H1 (cell line): Measurements from ENCODE around the gene RAI2. TPM values are rescaled to one million over a fixed set of nuclear protein-coding genes. Genes with fewer than 3 reads are reported as not detected.

Experiments
- CTCF ChIA-PET: fragments of 300-600 bp; sonication (Branson Sonifier 250); formaldehyde crosslinking; loops from one replicate; lab custom pipeline; 2021; ENCODE audit not compliant: partially characterized antibody; lab: Charles Lee
- POLR2A ChIA-PET: fragments of 300-600 bp; sonication (Branson Sonifier 250); formaldehyde crosslinking; loops from one replicate; lab custom pipeline; 2021; ENCODE audit warnings: inconsistent platforms; ENCODE audit not compliant: partially characterized antibody; lab: Charles Lee
- DNase-seq, 2 experiments: peaks; one replicate each; pipeline versions ENCODE4 v3.0.0 to v3.0.0-alpha.2; 2010 to 2022; ENCODE audit warnings: low spot score in 2 of 2, low read depth in 1 of 2, mixed read lengths in 1 of 2
- FAIRE-seq: peaks from 2 replicates; lab custom pipeline; 2011; peaks lifted over from hg19 to GRCh38; lab: Jason Lieb, UNC
- H2AFZ ChIP-seq: 2 replicates; pipeline ENCODE4 v1.8.1; 2012; ENCODE audit warnings: low read length, inconsistent platforms
- H2AK5ac ChIP-seq: 2 replicates; pipeline ENCODE4 v1.6.1; 2013; ENCODE audit warnings: low read depth, low read length
- H2BK120ac ChIP-seq: replicated peaks from 2 replicates; pipeline ENCODE3; 2013; ENCODE audit warnings: low read depth, low read length, inconsistent platforms
- H2BK12ac ChIP-seq: 2 replicates; pipeline ENCODE4 v1.6.1; 2013; ENCODE audit warnings: low read depth, low read length
- H2BK15ac ChIP-seq: 2 replicates; pipeline ENCODE4 v1.6.1; 2013; ENCODE audit warnings: low read length
- H2BK20ac ChIP-seq: 2 replicates; pipeline ENCODE4 v1.6.1; 2013; ENCODE audit warnings: low read length
- H2BK5ac ChIP-seq: 2 replicates; pipeline ENCODE4 v1.6.1; 2013; ENCODE audit warnings: low read depth, low read length
- H3K14ac ChIP-seq: 2 replicates; pipeline ENCODE4 v1.6.1; 2013; ENCODE audit warnings: inconsistent platforms; ENCODE audit not compliant: insufficient read length
- H3K18ac ChIP-seq: 2 replicates; pipeline ENCODE4 v1.6.1; 2013; ENCODE audit warnings: low read length; ENCODE audit errors: extremely low read depth
- H3K23ac ChIP-seq: 2 replicates; pipeline ENCODE4 v1.6.1; 2013; ENCODE audit warnings: inconsistent platforms; ENCODE audit not compliant: insufficient read length
- H3K23me2 ChIP-seq: 2 replicates; pipeline ENCODE4 v1.6.1; 2013; ENCODE audit warnings: low read depth, low read length
- H3K27ac ChIP-seq: 2 replicates; pipeline ENCODE4 v1.6.1; 2011; ENCODE audit warnings: low read depth, low read length, inconsistent platforms
- H3K27me3 ChIP-seq, 4 experiments: replicated peaks in 1 of 4; 1 replicate in 1 of 4; 2 replicates in 3 of 4; pipeline versions ENCODE4 v1.6.1 to v1.8.1; 2011 to 2013; ENCODE audit warnings: low read length in 3 of 4, mild to moderate bottlenecking in 3 of 4, inconsistent platforms in 2 of 4, mixed read lengths in 2 of 4, moderate library complexity in 1 of 4; ENCODE audit not compliant: control insufficient read depth in 3 of 4, insufficient read depth in 3 of 4; ENCODE audit errors: extremely low read depth in 1 of 4
- H3K36me3 ChIP-seq, 4 experiments: 2 replicates each; pipeline versions ENCODE4 v1.6.1 to v1.8.1; 2011 to 2013; ENCODE audit warnings: mild to moderate bottlenecking in 4 of 4, low read length in 3 of 4, moderate library complexity in 2 of 4, control low read depth in 1 of 4, inconsistent platforms in 1 of 4; ENCODE audit not compliant: insufficient read depth in 4 of 4, control insufficient read depth in 2 of 4
- H3K4ac ChIP-seq: replicated peaks from 2 replicates; pipeline ENCODE3; 2013; ENCODE audit warnings: low read length, low read depth, mixed read lengths, inconsistent platforms; ENCODE audit not compliant: insufficient read length
- H3K4me1 ChIP-seq, 4 experiments: replicated peaks in 1 of 4; 1 replicate in 1 of 4; 2 replicates in 3 of 4; pipeline versions ENCODE4 v1.6.1 to v1.8.1; 2011 to 2013; ENCODE audit warnings: low read length in 3 of 4, inconsistent platforms in 2 of 4, mixed read lengths in 1 of 4; ENCODE audit not compliant: insufficient read depth in 4 of 4, control insufficient read depth in 3 of 4
- H3K4me2 ChIP-seq, 2 experiments: 2 replicates each; pipeline versions ENCODE4 v1.6.1 to v1.8.1; 2011 to 2013; ENCODE audit warnings: low read depth in 2 of 2, low read length in 2 of 2, control low read depth in 1 of 2, inconsistent platforms in 1 of 2, mild to moderate bottlenecking in 1 of 2; ENCODE audit not compliant: insufficient read depth in 1 of 2
- H3K4me3 ChIP-seq, 4 experiments: fragments of 200-600, 300-600 bp in 1 of 4; sonication (generic), shearing (Covaris generic), sonication (Bioruptor Twin) in 1 of 4; 2 replicates each; pipeline versions ENCODE4 v1.5.1 to v1.8.1; 2011 to 2016; ENCODE audit warnings: low read length in 4 of 4, low read depth in 3 of 4, control low read depth in 2 of 4, inconsistent platforms in 2 of 4, mild to moderate bottlenecking in 2 of 4, mixed read lengths in 1 of 4, moderate library complexity in 1 of 4; ENCODE audit not compliant: insufficient read depth in 2 of 4; ENCODE audit errors: extremely low read depth in 1 of 4
- H3K56ac ChIP-seq: replicated peaks from 2 replicates; pipeline ENCODE3; 2013; ENCODE audit warnings: low read depth, mild to moderate bottlenecking, mixed read lengths, low read length, inconsistent platforms; ENCODE audit not compliant: insufficient read length
- H3K79me1 ChIP-seq: 2 replicates; pipeline ENCODE4 v1.6.1; 2013; ENCODE audit warnings: low read depth, low read length, control low read depth
- H3K79me2 ChIP-seq, 2 experiments: 2 replicates each; pipeline versions ENCODE4 v1.6.1 to v1.8.1; 2012 to 2013; ENCODE audit warnings: low read length in 2 of 2, mild to moderate bottlenecking in 2 of 2, inconsistent platforms in 1 of 2; ENCODE audit not compliant: insufficient read depth in 2 of 2, control insufficient read depth in 1 of 2
- H3K9ac ChIP-seq, 4 experiments: replicated peaks in 1 of 4; 1 replicate in 1 of 4; 2 replicates in 3 of 4; pipeline versions ENCODE4 v1.6.1 to v1.8.1; 2011 to 2013; ENCODE audit warnings: low read depth in 3 of 4, low read length in 3 of 4, control low read depth in 2 of 4, mild to moderate bottlenecking in 2 of 4, moderate library complexity in 2 of 4, inconsistent platforms in 1 of 4; ENCODE audit errors: extremely low read depth in 1 of 4
- H3K9me3 ChIP-seq, 2 experiments: 2 replicates each; pipeline versions ENCODE4 v1.6.1 to v1.8.1; 2012 to 2013; ENCODE audit warnings: mild to moderate bottlenecking in 2 of 2, moderate library complexity in 2 of 2, control low read depth in 1 of 2, inconsistent platforms in 1 of 2, low read depth in 1 of 2, low read length in 1 of 2, mixed read lengths in 1 of 2; ENCODE audit not compliant: insufficient read depth in 2 of 2
- H4K20me1 ChIP-seq, 2 experiments: replicated peaks in 1 of 2; 2 replicates each; pipeline versions ENCODE3 to v1.8.1; 2011 to 2013; ENCODE audit warnings: inconsistent platforms in 2 of 2, low read length in 2 of 2, mild to moderate bottlenecking in 1 of 2; ENCODE audit not compliant: insufficient read depth in 2 of 2, control insufficient read depth in 1 of 2
- H4K5ac ChIP-seq: 2 replicates; pipeline ENCODE4 v1.6.1; 2013; ENCODE audit warnings: low read length, low read depth, mixed read lengths, inconsistent platforms; ENCODE audit not compliant: insufficient read length
- H4K8ac ChIP-seq: 2 replicates; pipeline ENCODE4 v1.8.0; 2013; ENCODE audit warnings: mild to moderate bottlenecking, moderate library complexity, low read length, inconsistent platforms; ENCODE audit not compliant: insufficient read depth; ENCODE audit errors: extremely low read depth
- H4K91ac ChIP-seq: replicated peaks from 2 replicates; pipeline ENCODE3; 2013; ENCODE audit warnings: low read length, mixed read lengths, inconsistent platforms; ENCODE audit not compliant: insufficient read length
- CTCF ChIP-seq, 3 experiments: IDR thresholded peaks; 1 replicate in 2 of 3; 2 replicates in 1 of 3; pipeline versions ENCODE4 v1.5.1 to v1.6.1; 2011; ENCODE audit warnings: low read length in 3 of 3, mild to moderate bottlenecking in 3 of 3, inconsistent platforms in 2 of 3, low read depth in 1 of 3, moderate library complexity in 1 of 3; ENCODE audit not compliant: insufficient read depth in 1 of 3; ENCODE audit errors: control extremely low read depth in 1 of 3
- GABPA ChIP-seq: IDR thresholded peaks from 2 replicates; pipeline ENCODE4 v1.6.1; 2011; ENCODE audit warnings: mild to moderate bottlenecking, low read length, moderate library complexity, borderline replicate concordance; ENCODE audit not compliant: insufficient read depth
- RAD21 ChIP-seq, 2 experiments: IDR thresholded peaks in 1 of 2; conservative IDR thresholded peaks in 1 of 2; 2 replicates each; pipeline ENCODE4 v1.6.1; 2011; ENCODE audit warnings: low read depth in 2 of 2, low read length in 2 of 2, improper control_type of control experiment in 1 of 2, inconsistent platforms in 1 of 2, mild to moderate bottlenecking in 1 of 2, moderate library complexity in 1 of 2
- SUZ12 ChIP-seq: fragments of 200-600 bp; sonication (generic); IDR thresholded peaks from 2 replicates; pipeline ENCODE4 v1.6.1; 2012; ENCODE audit warnings: mild to moderate bottlenecking, inconsistent platforms, low read length, moderate library complexity, mixed read lengths
- TAF1 ChIP-seq: IDR thresholded peaks from 2 replicates; pipeline ENCODE4 v1.6.1; 2011; ENCODE audit warnings: mild to moderate bottlenecking, low read depth, low read length
- WGBS, 2 experiments: shearing (Covaris generic) in 1 of 2; methylation state at CpG; one replicate each; pipeline versions ENCODE4 v1.1.6 to v1.1.7; 2013 to 2015; ENCODE audit warnings: low lambda C conversion rate in 2 of 2, mixed read lengths in 2 of 2, inconsistent platforms in 1 of 2, low coverage in 1 of 2, missing lambda C conversion rate in 1 of 2; ENCODE audit not compliant: insufficient replicate concordance in 2 of 2, insufficient coverage in 1 of 2, insufficient read length in 1 of 2; ENCODE audit errors: extremely low coverage in 1 of 2, missing lambda C conversion rate in 1 of 2; 5-methylcytosine and 5-hydroxymethylcytosine counted together
- polyA plus RNA-seq, 7 experiments: library from polyadenylated mRNA; depleted of rRNA in 3 of 7; stranded (reverse) in 5 of 7; unstranded in 2 of 7; fragments of >200 nt in 5 of 7; fragments of 200-250 nt in 2 of 7; gene quantifications; 1 replicate in 5 of 7; 2 replicates in 1 of 7; 4 replicates in 1 of 7; pipeline versions ENCODE4 v1.2.1 to v1.2.3, GENCODE V29; 2011 to 2013; ENCODE audit warnings: missing spikeins in 2 of 7, mixed read lengths in 2 of 7
- total RNA-seq: library from RNA; stranded (reverse); fragmentation: NEBNext Ultra II Directional; extraction: Animal tissue kit (Norgen Biotek cat#: 25700); gene quantifications from 2 replicates; pipeline ENCODE4 v1.2.1, GENCODE V29; 2021

Gene RAI2
- total and polyA plus RNA-seq, 2 of the 8 experiments (the other 6 are each of a cell fraction or from before 2014, with no cell fraction given) = 0.60 to 2.0 TPM

GRCh38 chrX:17812763-17813162, 48.3 kb downstream of the RAI2 start:
- WGBS, 2 experiments = 40% methylated on average over 1 of the region's 1 CpG; no CpG with 5 or more reads in 1 of the 2 experiments
- H3K18ac ChIP-seq = no peak overlapping the region
- no peak overlapping the region for H2BK5ac ChIP-seq
- no peak overlapping the region for H3K23ac ChIP-seq
- H3K4me1 ChIP-seq = no peaks in the 10 kb centered on the region; a peak in 1 of 7 replicates
- H2BK120ac ChIP-seq = no peak overlapping the region
- H2BK20ac ChIP-seq = no peak overlapping the region
- FAIRE-seq = peak; percentile 98
- H2BK15ac ChIP-seq = no peak overlapping the region
- no peaks in the 10 kb centered on the region for H3K79me1 ChIP-seq
- H4K8ac ChIP-seq = no peak overlapping the region
- no peak overlapping the region for H3K27ac ChIP-seq
- no peak overlapping the region for H3K4ac ChIP-seq
- no peak overlapping the region for H3K56ac ChIP-seq
- peak; percentile 79 to 83 for TF ChIP-seq RAD21 (IDR thresholded peaks at IDR 0.05 in 1 of 2, conservative IDR thresholded peaks at IDR 0.05 in 1 of 2; ENCODE audit: low read depth in 2 of 2, low read length in 2 of 2)
- TF ChIP-seq SUZ12 = no peak
- no peak for TF ChIP-seq GABPA
- no peak for TF ChIP-seq TAF1
- peak; percentile 30 to 73 (median 57) for TF ChIP-seq CTCF (IDR thresholded peaks at IDR 0.05; ENCODE audit: control extremely low read depth in 1 of 3, insufficient read depth in 1 of 3, low read depth in 1 of 3, low read length in 3 of 3)
- TF ChIP-seq, all 59 proteins: peak for 2
- no peaks in the 10 kb centered on the region for H3K36me3 ChIP-seq
- no peak overlapping the region for H3K14ac ChIP-seq
- peaks cover 0 to 2% of the 10 kb centered on the region in 2 experiments for H4K20me1 ChIP-seq
- no peak for DNase-seq
- no peak overlapping the region for H4K91ac ChIP-seq
- no peak overlapping the region for H4K5ac ChIP-seq
- no peak overlapping the region for H3K4me3 ChIP-seq
- ChIA-PET CTCF (interaction anchor here (0.7 to 3.5 kb wide), 24 partner anchors 9 to 573 kb away, joined by 3 to 20 read pairs (median 4); no protein-coding TSS in a partner anchor), POLR2A (no interaction called here)
- no peak overlapping the region for H2BK12ac ChIP-seq
- no peak overlapping the region for H3K9ac ChIP-seq
- H3K9me3 ChIP-seq = no peaks in the 10 kb centered on the region
- H2AFZ ChIP-seq = no peak overlapping the region
- H3K4me2 ChIP-seq = no peak overlapping the region
- H3K23me2 ChIP-seq = no peaks in the 10 kb centered on the region
- no peaks in the 10 kb centered on the region for H3K27me3 ChIP-seq
- H3K79me2 ChIP-seq = no peaks in the 10 kb centered on the region
- no peak overlapping the region for H2AK5ac ChIP-seq
